Measurements from ENCODE around the gene ATXN7L1. TPM values are rescaled to one million over a fixed set of nuclear protein-coding genes. Genes with fewer than 3 reads are reported as not detected.

Gene ATXN7L1
- total RNA-seq, 1 experiment from 2014 or later = 14.6 TPM

GRCh38 chr7:105682341-105683060 lies 193.9 kb downstream of the ATXN7L1 start:
- H3F3A ChIP-seq (ENCODE audit: insufficient read depth, low read depth) = no peaks in the 10 kb centered on the region
- no peaks in the 10 kb centered on the region for H3K36me3 ChIP-seq (ENCODE audit: low read depth)
- no peaks in the 10 kb centered on the region for H3K9me3 ChIP-seq (ENCODE audit: insufficient read depth, low read depth)

GRCh38 chr7:105680505-105681187 lies 195.8 kb downstream of the ATXN7L1 start:
- no TSS peak for BruUV-seq (replicated peaks)
- no peak for TF ChIP-seq CTCF (conservative IDR thresholded peaks at IDR 0.05)
- no peak for TF ChIP-seq EZH2 (IDR thresholded peaks at IDR 0.05; ENCODE audit: low read depth)
- DNase-seq = no peak
- H3F3A ChIP-seq (ENCODE audit: insufficient read depth, low read depth) = no peaks in the 10 kb centered on the region
- no peak overlapping the region for H2AFZ ChIP-seq
- no peaks in the 10 kb centered on the region for H3K36me3 ChIP-seq (ENCODE audit: low read depth)
- H3K27me3 ChIP-seq (ENCODE audit: insufficient read depth, low read depth) = no peaks in the 10 kb centered on the region
- ChIA-PET CTCF (no interaction called here), POLR2A (ENCODE audit: unreplicated experiment) (no interaction called here)
- no peaks in the 10 kb centered on the region for H4K20me1 ChIP-seq (ENCODE audit: insufficient read depth)
- no peaks in the 10 kb centered on the region for H3K79me2 ChIP-seq (ENCODE audit: low read depth)
- intact Hi-C loops (cut with micrococcal nuclease; ENCODE audit: unreplicated experiment) = no loop called here
- H3K9me2 ChIP-seq (ENCODE audit: insufficient read depth) = no peaks in the 10 kb centered on the region
- H3K4me3 ChIP-seq = no peak overlapping the region
- no peaks in the 10 kb centered on the region for H3K9me3 ChIP-seq (ENCODE audit: insufficient read depth, low read depth)
- no peak overlapping the region for H3K27ac ChIP-seq
- H3K4me1 ChIP-seq (replicated peaks; ENCODE audit: insufficient read depth) = peaks cover 4% of the 10 kb centered on the region; the same call in 1 of the 2 replicates
- no peak overlapping the region for H3K4me2 ChIP-seq

More at GRCh38 chr7:105682341-105683060, 193.9 kb downstream of the ATXN7L1 start:
- H3K4me1 ChIP-seq (replicated peaks; ENCODE audit: insufficient read depth) = peaks cover 4% of the 10 kb centered on the region; the same call in 1 of the 2 replicates
- H4K20me1 ChIP-seq (ENCODE audit: insufficient read depth) = no peaks in the 10 kb centered on the region
- BruUV-seq (replicated peaks) = no TSS peak
- no peak overlapping the region for H3K4me3 ChIP-seq
- ChIA-PET POLR2A (ENCODE audit: unreplicated experiment) (no interaction called here), CTCF (no interaction called here)
- H3K9me2 ChIP-seq (ENCODE audit: insufficient read depth) = no peaks in the 10 kb centered on the region
- intact Hi-C loops (cut with micrococcal nuclease; ENCODE audit: unreplicated experiment) = no loop called here
- H3K27me3 ChIP-seq (ENCODE audit: insufficient read depth, low read depth) = no peaks in the 10 kb centered on the region
- H2AFZ ChIP-seq = no peak overlapping the region
- H3K27ac ChIP-seq = no peak overlapping the region
- DNase-seq = no peak
- TF ChIP-seq EZH2 (IDR thresholded peaks at IDR 0.05; ENCODE audit: low read depth) (no peak), CTCF (conservative IDR thresholded peaks at IDR 0.05) (no peak)
- H3K79me2 ChIP-seq (ENCODE audit: low read depth) = no peaks in the 10 kb centered on the region
- H3K4me2 ChIP-seq = no peak overlapping the region

- Histone ChIP-seq H3K27me3 (ENCODE audit: insufficient read depth, low read depth) (no peaks in the 10 kb centered on the region), H3K4me3 (no peak overlapping the region), H2AFZ (no peak overlapping the region), H3K9me2 (ENCODE audit: insufficient read depth) (no peaks in the 10 kb centered on the region), H3K4me1 (replicated peaks; ENCODE audit: insufficient read depth) (peaks cover 7% of the 10 kb centered on the region), H3K36me3 (ENCODE audit: low read depth) (no peaks in the 10 kb centered on the region), H3F3A (ENCODE audit: insufficient read depth, low read depth) (peaks cover 9% of the 10 kb centered on the region; the same call in 1 of the 2 replicates), H3K9me3 (ENCODE audit: insufficient read depth, low read depth) (no peaks in the 10 kb centered on the region), H3K27ac (no peak overlapping the region), H3K4me2 (no peak overlapping the region), H4K20me1 (ENCODE audit: insufficient read depth) (no peaks in the 10 kb centered on the region), H3K79me2 (ENCODE audit: low read depth) (no peaks in the 10 kb centered on the region)
- intact Hi-C loops (cut with micrococcal nuclease; ENCODE audit: unreplicated experiment) = no loop called here
- DNase-seq = no peak
- TF ChIP-seq EZH2 (IDR thresholded peaks at IDR 0.05; ENCODE audit: low read depth) = no peak
- no peak for TF ChIP-seq CTCF (conservative IDR thresholded peaks at IDR 0.05)
- ChIA-PET POLR2A (ENCODE audit: unreplicated experiment) (no interaction called here), CTCF (no interaction called here)
- no TSS peak for BruUV-seq (replicated peaks)
These were observed 197.4 kb downstream of the ATXN7L1 start for GRCh38 chr7:105678811-105679495.
